NCI-H2029 treated with DMSO at 0.1 percent for 48 hours (cell line): ENCODE data around the gene NINJ1.

Source experiments
- DNase-seq: peaks from one replicate; lab custom pipeline; 2025; lab: John Stamatoyannopoulos, UW

Gene NINJ1

DNA sequence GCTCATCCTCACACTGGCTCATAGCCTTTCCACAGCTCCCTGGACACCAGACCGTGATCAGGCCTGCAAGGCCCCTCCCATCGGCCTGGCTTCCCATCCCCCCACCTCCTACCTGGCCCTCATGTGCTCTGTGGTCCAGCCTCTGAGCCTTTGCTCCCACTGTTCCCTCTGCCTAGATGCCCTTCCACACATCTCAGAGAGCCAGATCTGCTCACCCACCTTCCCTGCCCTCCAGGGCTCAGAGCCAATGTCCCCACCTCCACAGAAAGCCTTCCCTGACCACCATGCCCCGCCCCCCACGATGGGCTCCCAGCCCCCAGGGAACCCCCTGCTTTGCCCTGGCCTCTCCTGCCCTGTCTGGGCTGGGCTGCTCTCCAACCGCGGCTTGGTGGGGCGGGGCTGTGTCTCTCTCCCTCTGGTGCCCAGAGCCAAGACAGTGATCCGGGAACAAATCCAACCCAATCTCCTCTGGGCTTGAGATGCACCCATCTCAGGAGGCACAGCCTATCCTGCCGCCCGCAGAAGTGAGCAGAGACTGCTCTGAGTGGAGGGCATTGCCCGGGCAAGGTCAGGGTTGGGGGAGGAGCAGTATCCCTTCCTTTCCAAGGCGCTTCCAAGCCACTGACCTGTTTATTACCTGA, 1.6 kb downstream of the NINJ1 start:
- peak; percentile 31 for DNase-seq

DNA sequence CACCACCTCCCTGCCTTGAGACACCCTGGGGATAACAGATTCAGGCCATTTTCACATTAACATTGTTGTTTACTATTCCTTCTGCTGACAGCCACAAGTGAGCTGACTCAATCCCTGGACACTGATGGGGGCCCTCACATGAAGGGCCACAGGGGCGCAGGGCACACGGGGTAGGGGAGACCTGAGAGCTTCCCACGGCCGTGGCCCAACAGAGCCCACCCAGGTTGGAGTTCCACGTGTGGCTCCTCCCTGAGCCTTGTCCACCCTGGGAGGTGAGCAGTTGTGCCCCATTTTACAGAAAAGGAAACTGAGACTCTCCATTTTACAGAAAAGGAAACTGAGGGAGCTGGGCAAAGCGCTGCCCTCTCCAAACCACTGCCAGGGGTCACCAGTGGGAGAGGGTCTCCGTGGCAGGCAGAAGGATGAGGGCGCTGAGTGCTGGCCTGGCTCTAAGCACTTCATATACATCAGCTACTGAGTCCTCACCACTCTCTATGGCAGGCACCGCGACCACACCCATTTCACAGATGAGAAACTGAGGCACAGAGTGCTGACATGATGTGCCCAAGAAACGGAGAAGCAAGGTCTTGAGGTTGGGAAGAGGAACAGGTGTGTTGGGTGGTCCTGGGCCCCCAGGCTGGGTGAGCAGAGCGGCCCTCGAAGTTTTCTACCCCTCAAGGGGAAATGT, 2.3 kb downstream of the NINJ1 start:
- DNase-seq, result no peak

DNA sequence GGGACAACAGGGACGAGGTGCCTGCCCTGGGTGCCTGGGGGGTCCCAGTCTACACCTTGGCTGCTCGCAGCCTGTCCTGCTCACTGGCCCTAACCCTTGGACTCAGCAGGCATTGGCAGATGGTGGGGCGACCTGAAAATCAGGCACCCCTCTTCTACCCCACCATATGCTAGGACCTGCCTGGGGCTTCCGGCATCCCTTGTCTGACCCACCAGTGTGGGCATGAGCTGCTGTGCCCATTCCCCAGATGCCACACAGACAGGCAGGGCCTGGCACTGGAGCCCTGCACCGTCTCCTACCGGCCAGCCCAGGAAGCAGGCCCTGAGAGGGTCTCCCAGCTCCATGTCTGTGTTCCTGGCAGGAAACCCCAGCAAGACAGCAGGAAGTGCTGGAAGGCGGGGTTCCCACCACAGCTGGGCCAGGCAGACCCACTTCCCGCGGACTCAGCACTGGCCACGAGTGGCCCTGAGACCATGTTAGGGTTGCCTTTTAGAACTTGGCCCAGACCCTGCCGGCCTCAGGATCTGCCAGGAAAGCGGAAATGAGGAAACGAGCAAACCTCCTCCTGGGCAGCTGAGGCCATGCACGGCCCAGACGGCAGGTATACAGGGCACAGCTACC, 3.1 kb downstream of the NINJ1 start:
- no peak for DNase-seq

DNA sequence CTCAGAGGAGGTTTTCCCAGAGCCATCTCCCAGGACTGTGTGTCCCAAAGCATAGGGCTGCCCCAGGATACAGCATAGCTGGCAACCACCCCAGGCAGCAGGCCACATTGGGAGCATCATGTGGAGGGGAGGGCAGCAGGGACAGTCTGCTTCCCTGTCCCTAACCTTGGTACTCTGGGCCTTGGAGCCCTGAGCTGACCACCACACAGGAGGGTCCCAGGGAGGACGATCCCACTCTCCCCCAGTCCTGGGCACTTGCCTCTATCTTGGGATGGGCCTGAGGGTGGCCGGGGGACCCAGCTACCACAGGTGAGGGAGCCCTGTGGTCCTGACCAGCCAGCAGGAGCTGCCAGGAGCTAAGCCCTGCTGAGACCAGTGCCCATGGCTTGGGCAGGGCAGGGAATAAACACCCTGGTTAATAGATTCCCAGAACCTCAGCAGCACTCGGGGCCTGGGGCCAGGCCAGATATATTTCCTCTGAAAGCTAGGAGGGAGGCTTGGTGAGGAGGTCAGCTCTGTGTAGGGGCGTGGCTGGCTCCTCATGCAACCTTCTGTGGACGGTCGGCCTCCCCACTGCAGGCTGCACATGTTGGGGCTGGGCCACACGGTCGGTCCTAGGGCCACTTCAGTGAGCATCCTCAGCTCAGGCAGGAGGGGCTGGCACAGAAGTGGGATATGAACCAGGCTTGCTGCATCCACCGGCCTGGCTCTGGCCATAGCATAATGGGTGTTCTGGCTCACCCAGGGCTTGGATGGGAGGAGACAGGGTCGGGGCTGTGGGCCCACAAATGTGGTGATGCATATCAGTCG, 4.2 kb downstream of the NINJ1 start:
- no peak for DNase-seq

DNA sequence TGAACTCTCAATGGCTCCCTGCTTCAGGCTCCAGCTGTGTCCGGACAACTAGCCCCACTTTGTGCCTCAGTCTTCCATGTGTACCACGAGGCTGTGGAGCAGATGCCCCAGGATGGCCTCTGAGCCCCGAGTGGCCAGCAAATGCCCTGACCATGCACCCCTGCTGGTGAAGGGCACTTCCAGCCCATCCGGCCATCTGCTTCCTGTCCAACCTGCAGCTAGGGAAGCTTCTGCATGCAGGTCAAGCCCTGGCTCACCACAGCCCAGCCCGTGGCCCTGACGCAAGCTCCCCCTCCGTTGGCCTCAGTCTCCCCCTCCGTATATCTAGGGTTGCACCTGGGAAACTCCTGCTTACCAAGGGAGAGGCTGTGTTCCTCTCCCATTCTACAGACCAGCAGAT, 4.8 kb downstream of the NINJ1 start:
- DNase-seq, result no peak

DNA sequence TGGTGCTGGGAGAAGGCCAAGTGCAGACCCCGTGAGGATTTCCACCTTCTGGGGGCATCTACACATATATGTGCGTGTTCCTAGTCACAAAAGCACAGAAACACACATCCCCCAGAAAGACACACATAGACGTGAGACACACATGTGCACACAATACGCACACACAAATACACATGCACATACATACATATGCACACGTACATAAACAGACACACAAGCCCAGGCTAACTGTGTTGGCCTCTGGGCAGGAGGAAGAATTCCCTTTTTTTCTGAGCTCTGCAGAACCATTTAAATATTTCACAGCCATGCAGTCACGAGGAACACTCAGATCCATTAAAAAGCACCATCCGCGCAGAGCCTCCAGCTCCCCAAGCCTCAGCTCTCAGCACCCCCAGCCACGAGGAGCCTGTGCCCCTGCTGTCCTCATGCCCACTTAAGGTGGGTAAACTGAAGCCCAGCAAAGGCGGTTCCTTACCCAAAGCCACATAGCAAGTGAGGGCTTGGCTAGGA, 5.3 kb downstream of the NINJ1 start:
- DNase-seq, result no peak

DNA sequence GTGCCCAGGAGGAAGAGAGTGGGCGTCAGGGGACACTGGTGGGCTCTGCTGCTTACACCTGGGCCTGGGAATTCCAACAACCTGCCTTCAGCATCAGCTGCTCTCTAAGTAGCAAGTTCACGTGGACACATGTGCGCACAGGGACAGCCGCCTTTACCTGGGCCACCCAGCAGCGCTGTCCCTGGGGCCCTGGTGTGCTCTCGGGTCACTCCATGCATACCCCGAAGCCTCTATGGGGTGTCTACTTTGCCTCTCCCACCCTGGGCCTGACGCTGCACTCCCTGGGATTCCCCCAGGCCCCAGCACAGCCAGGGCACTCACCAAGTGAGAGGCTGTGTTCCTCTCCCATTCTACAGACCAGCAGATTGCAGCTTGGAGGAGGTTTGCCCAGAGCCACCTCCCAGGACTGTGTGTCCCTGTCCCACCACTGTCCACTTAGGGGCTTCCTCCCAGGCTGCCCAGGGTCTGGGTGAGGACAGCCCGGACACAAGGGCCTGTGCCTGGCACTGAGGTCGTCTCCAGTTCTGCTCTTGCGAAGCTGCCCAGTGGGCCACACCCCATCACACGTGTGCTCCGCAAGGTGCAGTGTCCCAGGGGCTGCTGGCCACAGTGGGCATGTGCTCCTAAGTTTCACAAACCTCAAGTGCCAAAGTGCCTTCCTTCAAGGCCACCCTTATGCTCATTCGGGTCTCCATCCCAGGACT, 5.9 kb downstream of the NINJ1 start:
- DNase-seq, result no peak

DNA sequence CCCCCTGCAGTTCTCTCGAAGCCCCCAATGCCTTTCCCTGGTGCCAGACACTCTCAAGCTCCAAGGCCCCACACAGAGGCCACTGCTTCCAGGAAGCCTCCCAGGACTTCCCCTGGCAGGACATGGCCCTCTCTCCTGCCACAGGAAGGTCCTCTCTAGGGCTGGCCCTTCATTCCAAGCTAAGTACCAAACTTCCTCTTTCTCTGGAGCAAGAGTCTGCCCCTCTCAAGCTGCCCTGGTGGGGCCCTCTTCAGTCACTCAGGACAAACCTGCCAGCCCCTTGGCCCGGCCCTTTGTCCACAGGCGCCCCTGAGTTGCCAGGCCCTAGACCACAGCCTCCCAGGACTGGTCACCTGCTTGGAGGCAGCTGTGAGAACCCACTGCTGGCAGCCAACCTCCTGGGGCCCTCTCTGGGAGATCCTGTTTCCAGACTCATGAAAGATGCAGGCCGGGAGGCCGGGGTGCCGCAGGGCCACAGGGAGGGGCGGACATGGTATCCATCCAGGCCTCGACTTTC, 6.6 kb downstream of the NINJ1 start:
- DNase-seq, result no peak

DNA sequence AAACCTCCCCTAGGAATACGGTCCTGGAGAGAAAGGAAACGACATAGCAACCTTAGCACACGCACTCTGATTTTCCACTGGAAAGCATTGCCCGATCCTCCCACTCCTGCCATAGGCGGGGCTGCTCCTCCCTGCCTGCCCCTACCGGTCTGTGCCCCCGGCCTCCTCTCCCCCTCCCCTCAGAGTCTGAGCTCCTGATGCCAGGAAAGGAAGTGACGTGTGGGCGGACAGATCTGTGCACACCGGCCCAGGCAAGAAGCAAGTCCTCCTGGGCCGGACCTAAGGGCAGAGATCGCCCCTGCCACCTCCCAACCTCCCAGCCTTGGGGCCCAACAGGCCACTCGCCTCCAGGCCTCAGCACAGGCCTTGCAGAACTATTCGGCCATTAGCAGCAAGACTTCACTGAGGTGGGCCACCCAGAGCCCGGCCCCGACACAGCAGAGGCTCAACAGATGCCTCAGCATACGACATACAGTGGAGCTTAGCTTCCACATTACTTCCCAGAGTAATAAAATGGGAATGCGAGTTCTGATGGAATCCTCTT, 7.2 kb downstream of the NINJ1 start:
- no peak for DNase-seq

DNA sequence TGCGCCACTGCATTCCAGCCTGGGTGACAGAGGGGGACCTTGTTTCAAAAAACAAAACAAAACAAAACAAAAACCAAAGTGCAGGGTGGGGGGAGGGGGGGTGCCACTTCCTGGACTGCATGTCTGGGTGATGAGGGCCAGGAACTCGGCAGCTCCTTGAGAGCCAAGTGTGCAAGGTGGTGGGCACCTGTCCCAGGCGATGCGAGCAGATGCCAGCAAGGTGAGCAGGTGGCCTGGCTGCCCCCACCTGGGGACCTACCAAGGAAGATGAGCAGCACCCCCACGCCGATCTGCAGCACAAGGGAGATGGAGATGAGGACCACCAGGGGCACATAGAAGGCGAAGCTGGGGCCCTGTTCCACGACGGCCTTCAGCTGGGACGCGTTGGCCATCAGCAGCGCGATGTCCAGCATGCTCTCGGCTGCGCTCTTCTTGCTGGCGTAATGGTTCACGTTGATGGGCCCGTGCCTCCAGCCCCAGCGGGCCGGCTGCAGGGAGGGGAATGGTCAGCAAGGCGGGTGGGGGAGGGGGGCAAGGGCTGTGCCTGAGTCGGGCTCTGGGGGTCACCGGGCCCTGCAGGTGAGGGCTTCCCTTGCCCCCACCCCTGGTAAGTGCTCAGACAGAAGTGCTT, 7.8 kb downstream of the NINJ1 start:
- DNase-seq, result no peak

DNA sequence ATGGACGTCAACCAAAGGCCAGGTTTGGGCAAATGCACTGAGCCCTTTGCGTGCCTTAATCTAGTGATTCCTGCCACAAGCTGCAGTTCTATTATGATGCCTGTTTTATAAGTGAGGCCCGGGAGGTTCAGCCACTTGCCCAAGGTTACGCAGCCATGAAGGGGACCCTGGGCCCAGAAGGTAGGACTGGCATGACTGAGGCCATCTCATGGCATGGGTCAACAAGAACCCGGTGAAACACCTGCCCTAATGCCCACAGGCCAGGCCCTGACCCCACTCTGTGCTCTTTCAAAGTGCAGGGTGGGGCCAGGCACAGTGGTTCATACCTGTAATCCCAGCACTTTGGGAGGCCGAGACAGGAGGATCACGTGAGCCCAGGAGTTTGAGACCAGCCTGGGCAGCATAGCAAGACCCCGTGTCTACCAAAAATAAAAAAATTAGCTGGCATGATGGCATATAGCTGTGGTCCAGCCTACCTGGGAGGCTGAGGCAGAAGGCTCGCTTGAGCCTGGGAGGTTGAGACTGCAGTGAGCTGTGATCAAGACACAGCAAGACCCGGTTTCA, 8.6 kb downstream of the NINJ1 start:
- DNase-seq, result no peak

DNA sequence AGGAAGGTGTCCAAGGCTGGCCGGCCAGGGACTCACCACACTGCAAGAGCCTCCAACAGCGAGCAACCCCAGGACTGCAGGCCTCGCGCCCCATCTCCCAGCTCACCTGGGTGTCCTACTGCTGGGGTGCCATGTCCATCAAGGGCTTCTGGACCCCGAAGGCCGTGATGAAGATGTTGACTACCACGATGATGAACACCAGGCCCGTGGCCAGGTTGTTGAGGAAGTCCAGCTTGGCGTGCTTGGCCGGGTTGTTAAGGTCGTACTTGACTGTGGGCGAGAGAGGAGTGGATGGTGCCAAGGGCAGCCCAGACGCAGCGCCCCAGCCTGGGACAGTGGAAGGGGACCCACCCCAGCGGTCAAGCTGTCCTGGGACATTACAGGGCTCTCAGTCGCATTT, 9.3 kb downstream of the NINJ1 start:
- DNase-seq, result no peak

DNA sequence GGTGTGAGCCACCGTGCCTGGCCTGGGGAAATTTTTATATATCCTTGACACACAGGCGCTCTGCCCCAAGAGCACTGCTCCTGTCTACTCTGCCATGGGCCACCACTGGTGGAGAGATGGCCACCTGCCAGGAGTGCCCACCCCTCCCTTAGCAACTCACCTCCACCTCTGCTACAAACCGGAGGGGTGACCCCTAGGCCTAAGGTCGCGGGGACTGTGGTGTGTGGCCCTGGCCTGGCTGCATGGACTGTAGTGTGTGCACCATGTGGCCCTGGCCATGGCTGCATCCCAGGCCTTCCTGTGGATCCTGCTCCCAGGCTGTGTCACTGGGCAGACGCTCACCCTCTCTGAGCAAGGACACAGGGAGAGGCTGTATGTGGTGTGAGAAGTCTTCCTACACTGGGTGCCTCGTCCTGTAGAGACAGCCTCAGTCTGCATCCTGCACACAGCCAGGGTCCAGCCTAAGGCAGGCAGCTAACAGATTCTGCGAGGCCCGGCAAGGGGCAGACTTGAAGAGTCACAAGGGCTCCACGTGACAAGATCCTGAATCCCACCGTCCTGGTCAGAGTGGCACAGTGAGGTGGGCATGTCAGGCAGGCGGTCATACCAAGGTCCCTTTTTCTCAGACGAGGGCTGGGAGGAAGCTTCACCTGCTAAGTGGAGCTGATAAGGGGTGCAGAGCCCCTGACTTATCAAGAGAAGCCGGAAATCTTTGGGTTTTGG, 10.3 kb downstream of the NINJ1 start:
- DNase-seq, result no peak

DNA sequence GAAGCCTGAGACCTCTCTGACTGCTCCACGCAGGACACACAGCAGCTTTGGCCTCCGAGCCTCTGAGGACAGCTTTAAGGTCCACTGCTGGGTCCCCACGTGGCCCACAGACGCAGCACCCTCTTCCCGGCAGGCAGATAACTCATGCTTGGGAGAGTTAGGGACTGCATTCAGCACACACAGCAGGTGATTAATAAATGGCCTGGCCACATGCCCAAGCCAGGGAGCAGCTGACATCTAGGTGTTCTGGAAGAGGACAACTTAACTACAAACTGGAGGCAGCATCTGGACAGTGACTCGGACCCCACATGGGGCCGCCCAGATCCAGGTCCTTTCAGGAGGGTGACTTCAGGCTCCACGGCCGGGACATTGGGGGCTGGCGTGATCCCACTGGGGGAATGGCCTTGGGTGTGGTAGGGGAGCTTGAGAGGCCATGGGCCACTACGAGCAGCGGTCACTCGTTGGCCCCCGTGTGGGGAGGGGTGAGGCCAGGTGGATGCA, 11.3 kb downstream of the NINJ1 start:
- no peak for DNase-seq

DNA sequence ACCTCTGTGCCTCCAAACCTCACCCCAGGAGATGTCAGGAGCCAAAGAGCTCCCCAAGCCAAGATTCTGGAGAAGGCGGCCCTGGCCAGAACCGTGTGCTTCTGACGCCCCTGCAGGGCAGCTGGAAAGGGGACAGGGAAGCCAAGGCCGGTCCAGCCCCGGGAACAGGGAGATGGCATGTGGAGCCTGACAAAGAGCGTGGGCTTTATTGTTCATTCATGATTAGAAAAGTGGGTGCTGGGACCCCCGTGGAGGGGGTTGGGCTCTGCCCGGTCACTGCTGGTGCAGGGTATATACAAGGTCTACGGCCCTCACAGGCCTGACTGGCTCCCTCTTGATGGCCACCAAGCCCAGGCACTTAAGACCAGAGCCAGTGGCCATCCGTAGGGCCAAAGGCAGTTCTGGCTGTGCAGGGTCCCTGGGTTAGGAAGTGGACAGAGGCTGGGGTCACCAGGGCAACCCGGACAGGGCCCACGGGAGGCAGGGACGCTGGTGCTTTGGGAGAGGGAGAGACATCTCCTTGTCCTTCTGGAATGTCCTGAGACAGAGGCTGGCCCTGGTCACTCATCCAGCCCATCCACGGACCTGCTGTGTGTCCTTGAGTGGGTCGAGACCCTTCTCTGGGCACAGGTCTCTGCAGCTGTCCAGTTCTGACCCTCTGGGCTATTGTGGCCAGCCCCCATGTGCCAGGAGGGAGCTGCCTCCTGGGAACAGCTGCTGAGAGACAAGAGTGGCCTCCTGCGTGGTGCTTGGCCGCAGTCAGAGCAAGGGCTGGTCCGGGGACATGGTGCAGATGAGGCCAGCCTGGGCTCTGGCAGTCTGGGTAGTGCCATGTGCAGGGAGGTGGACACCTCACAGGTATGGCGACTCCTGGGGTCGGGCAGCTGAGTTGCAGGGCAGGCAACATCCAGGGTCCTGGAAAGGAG, 12.5 kb downstream of the NINJ1 start:
- no peak for DNase-seq

DNA sequence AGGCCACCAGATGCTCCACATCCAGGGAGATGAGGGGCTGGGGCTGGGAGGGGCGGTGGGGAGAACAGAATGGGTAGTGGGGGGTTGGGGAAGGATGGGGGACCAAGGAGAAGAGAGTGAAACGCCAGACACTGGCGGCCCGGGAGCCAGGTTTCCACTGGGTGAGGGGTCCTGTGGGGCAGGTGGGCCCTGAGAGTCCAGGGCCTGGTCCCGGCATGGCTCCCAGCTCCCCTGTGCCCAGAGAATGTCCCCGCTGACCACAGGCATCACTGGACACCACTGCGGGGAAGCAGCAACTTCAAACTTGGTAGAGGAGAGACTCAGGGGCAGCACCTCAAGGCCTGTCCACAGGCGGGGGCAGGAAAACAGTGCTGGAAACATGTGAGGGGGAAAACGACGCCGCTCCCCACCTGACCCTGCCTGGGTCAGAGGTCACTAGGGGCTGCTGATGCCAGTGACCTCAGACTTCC, 13.2 kb downstream of the NINJ1 start:
- no peak for DNase-seq

DNA sequence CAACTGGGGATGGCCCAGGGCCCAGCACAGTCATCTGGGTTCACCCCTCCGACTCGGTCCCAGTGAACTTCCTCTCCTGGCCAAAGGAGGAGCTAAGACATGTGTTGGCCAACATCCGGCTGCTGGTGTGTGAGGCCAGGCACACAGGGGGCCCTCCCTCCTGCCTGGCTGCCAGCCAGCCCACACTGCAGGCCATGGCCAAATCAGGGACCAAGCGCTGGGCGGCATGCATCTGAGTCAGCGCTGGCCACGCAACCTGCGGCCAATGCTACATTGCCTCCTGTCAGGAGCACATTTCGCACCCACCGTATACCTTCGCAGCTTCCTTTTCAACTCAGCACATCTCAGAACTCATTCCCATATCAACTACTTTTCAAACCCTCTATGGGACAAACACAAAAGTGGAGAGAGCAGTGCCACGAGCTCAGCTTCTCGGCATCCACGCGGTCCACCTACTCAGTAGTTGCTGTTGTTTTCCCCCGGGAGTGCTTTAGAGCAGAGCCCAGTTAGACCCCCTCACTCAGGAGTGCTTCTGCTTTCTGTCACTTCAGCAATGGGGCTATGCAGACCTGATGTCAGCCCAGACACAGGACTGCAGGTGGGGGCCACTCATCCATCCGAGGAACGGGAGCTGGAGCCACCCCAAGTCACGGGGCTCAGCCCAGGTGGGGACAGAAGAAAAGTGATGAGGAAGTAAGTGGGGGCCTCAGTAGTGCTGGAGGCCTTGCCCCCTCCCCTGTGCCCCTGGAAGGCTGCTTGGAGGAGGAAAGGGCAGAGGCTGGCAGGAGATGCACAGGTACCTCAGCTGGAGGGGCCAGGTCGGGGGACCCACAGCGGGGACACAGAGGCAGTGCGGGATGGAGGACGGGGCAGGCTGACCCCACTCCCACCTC, 13.9 kb downstream of the NINJ1 start:
- DNase-seq, result peak; percentile 28

DNA sequence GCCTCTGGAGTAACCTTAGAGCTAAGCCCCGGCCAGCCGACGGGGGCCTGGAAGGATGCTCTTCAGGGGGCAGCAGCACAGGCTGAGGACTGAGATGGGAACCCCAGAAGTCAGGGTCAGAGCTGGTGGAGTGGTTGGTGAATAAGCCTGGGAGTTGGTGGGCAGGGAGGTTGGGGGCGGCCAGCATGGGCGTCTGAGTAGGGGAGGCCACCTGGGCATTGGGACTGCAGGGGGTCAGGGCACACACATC, 14.4 kb downstream of the NINJ1 start:
- DNase-seq, result no peak
